HG03521 (cell line): ENCODE results near the gene DLD.
"Not testable (repeated sequence)": the region's sequence is repeated elsewhere in the genome, so short reads cannot be mapped to it uniquely, and the experiment has no call there.

Experiments used
- ATAC-seq: cut with Tn5 transposase; IDR thresholded peaks from one replicate; pipeline ENCODE4 v1.9.1; 2021; ENCODE audit warnings: mild to moderate bottlenecking, moderate library complexity; ENCODE audit not compliant: unreplicated experiment

DLD gene, protein sequence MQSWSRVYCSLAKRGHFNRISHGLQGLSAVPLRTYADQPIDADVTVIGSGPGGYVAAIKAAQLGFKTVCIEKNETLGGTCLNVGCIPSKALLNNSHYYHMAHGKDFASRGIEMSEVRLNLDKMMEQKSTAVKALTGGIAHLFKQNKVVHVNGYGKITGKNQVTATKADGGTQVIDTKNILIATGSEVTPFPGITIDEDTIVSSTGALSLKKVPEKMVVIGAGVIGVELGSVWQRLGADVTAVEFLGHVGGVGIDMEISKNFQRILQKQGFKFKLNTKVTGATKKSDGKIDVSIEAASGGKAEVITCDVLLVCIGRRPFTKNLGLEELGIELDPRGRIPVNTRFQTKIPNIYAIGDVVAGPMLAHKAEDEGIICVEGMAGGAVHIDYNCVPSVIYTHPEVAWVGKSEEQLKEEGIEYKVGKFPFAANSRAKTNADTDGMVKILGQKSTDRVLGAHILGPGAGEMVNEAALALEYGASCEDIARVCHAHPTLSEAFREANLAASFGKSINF

DNA sequence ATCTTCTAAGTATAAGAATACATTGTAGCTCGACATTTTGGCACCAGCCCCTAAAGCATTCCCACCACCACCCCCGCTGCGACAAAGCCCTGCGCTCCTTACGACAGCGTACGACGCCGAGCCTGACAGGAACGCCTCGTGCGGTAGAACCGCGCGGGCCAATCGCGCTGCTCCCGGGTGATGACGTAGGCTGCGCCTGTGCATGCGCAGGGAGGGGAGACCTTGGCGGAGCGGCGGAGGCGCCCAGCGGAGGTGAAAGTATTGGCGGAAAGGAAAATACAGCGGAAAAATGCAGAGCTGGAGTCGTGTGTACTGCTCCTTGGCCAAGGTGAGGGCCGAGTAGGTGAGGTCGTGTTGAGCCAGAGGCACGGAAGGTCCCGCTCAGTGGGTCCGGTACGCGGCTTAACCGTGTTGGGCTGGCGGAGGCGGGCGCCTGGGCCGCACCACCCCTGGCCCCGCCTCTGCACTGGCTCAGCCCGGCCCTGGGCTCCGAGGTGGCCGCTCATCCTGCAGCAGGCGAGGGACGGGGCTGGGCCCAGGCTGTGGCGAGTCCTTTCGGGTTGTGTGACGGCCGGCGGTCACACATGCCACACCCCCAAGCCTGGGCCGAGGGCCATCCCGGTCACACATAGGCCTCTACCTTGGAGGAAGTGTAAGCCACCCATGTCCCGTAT lies at the start of gene DLD:
Gene DLD (plus strand): TSS at position 222 of the 674 bp plus-strand sequence. CDS start 68 bp downstream, at position 290.
- ATAC-seq: peak; percentile 98

DNA sequence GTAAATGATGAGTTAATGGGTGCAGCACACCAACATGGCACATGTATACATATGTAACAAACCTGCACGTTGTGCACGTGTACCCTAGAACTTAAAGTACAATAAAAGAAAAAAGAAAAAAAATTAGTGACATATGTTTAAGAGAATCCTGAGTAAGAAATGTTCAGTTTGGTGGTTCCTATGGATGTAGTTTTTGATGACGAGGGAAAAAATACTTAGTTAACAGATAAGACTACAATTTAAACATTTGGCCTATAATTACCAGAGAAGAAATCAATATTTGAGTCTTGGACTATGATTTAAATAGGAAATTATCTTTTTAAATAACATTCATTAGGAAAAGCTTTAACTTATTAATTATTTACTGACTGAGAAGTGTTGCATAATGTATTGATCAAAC lies 48.8 kb upstream of the DLD start:
- ATAC-seq: no peak

DNA sequence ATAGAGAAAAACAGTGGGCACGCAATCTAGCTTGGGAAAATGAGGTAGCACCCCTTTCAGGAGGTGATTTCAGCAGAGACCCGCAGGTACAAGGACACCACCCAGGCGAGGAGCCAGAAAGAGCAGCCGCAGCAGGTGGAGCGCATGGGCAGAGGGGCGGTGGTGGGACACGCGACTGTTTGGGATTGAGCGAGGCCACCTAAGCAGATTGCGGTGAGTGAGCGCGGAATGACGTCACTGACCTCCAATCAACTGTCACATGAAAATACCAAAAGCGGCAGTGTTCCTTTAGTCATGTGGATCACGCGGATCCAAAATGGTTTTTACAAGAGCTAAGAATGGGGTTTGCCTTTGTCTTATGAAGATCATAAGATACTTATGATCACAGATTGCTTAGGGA lies 47.8 kb upstream of the DLD start:
- ATAC-seq: no peak

DNA sequence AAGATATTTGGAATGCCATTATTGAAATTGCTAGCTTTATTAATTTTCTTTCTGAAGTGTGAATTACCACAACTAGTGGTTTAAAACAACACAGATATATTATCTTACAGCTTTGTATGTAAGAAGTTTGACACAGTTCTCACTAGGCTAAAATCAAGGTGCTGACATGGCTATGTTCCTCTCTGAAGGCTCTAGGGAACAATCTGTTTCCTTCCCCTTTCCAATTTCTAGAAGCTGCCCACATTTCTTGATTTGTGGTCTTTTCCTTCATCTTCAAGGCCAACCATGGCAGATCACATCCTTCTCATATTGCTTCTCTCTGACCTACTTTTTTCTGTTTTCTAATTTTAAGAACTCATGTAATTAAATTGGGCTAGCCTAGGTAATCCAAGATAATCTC lies 44.7 kb upstream of the DLD start:
- no peak for ATAC-seq

DNA sequence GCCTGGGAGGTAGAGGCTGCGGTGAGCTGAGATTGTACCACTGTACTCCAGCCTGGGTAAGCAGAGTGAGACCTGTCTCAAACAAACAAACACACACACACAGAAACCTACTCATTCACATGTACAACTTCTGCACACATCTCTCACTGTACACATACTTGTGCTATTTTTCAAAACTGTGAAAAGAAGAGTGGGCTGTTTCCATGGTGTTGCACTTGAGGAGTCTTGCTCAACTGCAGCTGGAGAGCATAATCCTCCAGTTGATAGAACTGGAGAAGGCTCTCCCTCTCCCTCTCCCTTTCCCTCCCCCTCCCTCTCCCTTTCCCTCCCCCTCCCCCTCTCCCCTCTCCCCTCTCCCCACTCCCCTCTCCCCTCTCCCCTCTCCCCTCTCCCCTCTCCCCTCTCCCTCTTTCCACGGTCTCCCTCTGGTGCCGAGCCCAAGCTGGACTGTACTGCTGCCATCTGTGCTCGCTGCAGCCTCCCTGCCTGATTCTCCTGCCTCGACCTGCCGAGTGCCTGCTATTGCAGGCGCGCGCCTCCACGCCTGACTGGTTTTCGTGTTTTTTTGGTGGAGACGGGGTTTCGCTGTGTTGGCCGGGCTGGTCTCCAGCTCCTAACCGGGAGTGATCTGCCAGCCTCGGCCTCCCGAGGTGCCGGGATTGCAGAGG lies 43.7 kb upstream of the DLD start:
- no peak for ATAC-seq

DNA sequence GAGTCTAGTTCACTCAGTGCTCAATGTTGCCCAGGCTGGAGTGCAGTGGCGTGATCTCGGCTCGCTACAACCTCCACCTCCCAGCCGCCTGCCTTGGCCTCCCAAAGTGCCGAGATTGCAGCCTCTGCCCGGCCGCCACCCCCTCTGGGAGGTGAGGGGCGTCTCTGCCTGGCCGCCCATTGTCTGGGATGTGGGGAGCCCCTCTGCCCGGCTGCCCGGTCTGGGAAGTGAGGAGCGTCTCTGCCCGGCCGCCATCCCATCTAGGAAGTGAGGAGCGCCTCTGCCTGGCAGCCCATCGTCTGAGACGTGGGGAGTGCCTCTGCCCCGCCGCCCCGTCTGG lies 43.2 kb upstream of the DLD start:
- ATAC-seq: not testable (repeated sequence)

DNA sequence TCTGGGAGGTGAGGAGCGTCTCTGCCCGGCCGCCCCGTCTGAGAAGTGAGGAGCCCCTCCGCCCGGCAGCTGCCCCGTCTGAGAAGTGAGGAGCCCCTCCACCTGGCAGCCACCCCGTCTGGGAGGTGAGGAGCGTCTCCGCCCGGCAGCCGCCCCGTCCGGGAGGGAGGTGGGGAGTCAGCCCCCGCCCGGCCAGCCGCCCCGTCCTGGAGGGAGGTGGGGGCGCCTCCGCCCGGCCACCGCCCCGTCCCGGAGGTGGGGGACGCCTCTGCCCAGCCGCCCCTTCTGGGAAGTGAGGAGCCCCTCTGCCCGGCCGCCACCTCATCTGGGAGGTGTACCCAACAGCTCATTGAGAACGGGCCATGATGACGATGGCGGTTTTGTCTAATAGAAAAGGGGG lies 42.8 kb upstream of the DLD start:
- ATAC-seq: not testable (repeated sequence)

DNA sequence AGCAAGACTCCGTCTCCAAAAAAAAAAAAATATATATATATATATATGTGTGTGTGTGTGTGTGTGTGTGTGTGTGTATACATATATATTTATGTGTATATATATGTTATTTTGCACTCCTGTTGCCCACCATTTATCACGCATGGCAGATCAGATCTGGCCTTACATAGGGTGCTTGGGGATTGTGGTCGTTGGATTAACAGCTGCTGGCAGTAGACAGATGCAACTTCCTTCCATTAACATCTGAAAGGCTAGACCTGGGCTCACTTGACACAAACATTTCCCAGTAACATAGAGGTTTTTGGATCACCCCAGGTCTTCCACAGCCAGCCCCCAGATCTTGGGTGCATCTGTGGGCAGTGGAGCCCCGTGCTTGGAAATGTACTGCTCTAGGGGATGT lies 40.8 kb upstream of the DLD start:
- ATAC-seq: no peak

DNA sequence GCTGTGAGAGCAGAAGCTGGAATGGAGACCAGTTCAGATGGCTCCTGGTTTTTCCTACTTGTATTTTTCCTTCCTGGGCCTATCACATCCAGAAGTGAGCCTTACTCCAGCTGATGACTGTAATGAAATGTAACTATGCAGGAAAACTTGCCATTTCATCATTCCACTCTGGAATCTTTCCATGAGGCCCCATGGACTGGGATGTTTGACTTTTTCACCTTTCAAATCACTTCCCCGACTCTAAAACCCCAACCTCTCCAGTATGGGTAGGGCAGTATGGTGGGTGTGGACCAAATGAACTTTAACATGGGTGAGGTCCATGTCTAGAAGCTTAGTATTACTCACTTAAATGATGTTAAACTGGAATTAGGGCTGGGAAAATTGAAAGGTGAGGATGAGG lies 40.3 kb upstream of the DLD start:
- no peak for ATAC-seq

DNA sequence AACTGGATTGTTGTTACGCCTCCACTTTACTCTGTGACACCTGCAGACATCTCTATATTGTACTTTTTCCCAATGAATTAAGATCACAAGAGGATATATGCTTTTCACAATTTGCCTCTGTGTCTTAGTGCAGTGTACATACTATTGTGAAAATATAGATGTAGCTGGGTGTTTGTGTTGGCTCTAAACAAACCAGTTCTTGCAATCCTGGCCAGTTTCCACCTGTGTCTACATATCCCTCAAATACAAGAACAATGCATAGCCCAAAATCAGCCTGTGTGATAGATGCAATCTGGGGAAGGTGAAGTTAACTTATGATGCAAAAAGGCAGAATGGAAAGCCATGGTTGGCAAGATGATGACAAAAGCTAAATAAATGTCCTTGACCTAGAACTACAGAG lies 36.5 kb upstream of the DLD start:
- ATAC-seq: no peak

DNA sequence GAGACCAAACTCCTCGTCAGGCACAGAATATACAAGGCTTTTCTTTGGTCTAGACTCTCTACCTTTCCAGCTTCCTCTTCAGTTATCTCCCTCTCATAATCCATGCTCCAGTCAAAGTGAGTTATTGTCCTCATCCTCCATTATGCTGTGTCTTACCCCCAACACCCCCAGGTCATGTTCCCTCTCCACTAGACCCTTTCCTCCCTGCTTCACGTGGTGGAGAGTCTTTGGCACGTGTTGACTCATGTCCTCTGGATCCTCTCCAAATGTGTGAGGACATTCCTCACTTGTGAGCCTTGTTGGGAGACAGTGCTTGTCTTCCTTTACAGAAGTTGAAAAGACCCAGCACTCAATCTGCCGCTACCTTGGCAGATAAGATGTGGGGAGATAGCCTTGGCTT lies 36.0 kb upstream of the DLD start:
- no peak for ATAC-seq

DNA sequence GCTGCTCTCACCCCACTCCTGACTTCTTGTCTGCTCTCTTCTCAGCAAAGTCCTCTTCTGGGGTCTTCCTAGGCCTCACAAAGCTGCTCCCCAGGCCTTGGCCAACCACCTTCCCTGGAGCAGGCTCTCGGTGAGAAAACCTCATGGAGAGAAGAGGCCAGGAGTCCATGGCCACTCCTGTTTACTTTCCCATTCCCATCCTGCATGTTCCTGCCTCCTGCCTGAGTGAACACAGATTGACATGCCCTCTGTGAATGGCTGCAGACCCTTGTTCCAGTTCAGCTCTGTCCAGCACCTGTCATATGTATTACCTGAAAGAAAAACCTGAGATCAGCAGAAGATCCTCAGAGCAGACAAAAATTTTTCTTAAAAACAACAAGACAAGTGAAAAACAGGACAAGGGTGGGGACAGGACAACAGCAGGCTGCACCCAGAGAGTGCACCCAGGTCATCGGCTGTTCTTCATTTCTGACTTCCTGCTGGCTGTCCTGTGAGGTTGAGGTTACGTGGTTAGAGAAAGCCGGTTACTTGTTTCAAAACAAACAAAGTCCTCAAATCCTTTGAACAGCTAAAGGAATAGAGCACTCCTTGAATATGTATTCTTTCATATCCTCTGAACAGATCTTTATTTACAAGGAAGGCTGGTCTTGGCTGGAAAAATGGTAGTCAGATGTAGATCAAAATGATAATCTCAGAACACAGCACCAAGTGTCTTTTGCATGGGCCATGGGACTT lies 34.0 kb upstream of the DLD start:
- ATAC-seq: no peak

DNA sequence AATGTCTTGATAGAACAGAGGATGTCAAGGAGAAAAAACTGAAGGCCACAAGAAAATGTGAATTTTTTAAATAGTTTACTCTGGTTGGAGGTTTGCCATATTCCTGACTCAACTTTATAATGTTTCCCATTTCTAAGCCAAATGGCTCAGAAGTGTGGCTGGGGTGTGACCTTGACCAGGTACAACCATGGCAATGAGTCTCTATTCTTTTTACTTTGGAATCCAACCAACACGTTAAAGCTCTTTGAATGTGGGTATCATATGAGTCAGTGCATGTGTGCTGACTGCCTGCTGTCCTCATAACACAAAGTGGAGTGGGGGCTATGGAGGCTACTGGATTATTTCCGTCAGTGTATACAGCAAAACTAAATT lies 33.5 kb upstream of the DLD start:
- no peak for ATAC-seq

DNA sequence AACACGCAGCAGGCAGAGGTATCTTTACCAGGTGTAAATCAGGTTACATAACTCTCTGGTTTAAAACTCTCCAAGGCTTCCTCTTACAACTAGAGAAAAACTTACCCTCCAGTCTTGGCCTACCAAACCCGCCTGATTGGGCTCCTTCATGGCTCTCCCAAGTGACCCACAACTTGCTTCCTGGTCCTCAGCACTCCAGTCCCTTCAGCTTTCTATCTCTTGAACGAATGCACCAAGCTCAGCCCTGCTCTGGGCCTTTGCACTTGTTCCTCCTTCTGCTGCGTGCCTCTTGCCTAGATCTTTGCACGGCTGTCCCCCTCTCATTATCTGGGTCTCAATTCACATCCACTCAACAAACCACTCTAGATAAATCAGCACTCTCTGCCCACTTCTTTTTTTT lies 32.7 kb upstream of the DLD start:
- no peak for ATAC-seq

DNA sequence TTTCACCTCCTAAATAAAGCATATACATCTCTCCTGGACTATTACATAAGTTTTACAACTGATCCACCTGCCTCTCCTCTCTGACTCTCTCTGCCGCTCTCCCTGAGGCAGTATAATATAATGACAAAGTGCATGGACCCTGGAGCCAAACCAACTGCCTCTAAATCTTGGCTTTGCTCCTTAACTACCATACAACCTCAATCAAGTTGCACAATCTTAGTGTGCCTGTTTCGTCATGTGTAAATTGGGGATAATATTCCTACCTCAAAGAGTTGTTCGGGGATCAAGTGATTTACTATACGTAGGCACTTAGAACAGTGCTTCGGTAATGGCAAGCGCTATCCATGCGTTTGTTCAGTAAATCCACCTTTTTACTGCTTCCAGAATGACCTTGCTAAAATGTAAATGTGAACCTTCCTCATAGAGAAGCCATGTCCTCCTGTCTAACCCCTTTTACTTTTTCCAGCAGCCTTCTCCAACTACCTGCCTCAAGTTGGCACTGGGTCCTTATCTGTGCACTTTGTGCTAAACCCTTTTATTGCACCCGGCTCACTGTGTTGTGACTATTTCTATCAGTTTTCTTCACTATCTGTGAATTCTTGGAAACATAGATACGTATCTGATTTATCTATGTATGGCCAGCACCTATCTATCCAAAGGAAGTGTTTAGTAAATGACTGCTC lies 30.6 kb upstream of the DLD start:
- ATAC-seq: no peak

DNA sequence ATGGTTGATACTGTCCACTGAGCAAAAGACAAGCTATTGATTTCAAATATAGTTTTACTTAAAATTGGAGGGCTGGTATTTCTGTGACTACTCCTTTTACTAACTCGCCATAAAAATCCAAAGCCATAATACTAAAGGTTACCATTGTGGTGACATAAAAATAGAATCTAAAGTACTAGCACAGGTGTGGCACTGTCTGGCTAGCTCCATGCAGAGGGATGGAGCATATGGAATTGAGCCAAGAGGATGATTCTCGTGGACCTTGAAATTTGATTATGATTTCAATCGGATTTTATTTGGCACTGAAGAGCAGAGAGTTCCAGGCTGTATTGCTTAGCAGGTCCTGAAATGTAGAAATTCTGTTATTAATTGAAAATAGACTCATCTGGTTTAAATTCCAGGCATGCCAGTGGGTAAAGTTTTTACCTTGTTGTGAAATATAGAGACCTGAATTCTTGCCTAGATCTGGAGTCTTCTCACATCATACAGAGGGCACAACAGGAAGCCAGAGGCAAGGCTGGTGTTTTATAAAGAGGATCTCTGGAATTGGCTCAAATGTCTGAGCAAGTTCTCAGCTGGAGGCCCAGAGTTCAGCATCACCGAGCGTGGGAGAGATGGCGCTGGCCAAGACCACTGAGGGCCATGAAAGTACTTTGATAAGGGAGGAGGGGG lies 29.9 kb upstream of the DLD start:
- no peak for ATAC-seq

DNA sequence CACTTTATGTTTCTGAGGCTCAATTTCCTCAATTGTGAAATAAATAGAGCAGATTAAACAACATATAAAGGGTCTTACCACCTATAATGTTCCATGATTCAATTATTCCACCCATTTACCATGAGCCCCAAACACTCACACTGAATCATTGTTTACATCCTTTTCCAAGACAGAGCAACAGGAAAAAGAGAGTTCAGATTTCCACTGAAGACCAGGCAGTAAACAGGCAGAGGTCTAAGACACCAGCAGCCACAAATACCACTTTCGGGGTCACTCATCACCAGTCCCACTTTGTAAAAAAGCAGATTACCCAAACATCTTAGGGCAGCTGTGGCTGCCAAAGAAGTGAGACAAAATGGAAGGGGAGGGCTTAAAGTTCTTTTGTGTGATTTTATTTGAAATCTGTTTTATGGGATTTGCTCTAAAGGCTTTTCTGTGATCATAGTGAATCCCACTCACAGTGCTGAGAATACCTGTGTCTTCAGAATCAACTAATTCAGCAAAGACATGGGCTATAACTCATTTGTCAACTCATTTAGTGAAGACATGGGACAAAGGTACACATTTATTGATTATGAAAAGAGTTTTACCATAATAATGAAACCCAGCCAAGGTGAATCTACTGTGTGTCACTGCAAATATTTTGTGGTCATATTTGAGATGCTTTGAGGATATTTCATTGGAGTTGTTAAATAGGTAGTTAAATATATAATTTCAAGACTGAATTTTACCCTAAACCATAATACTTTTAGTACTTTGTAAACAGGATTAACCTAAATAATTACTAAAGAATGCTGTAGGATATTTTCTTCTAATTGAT lies 24.8 kb upstream of the DLD start:
- no peak for ATAC-seq

DNA sequence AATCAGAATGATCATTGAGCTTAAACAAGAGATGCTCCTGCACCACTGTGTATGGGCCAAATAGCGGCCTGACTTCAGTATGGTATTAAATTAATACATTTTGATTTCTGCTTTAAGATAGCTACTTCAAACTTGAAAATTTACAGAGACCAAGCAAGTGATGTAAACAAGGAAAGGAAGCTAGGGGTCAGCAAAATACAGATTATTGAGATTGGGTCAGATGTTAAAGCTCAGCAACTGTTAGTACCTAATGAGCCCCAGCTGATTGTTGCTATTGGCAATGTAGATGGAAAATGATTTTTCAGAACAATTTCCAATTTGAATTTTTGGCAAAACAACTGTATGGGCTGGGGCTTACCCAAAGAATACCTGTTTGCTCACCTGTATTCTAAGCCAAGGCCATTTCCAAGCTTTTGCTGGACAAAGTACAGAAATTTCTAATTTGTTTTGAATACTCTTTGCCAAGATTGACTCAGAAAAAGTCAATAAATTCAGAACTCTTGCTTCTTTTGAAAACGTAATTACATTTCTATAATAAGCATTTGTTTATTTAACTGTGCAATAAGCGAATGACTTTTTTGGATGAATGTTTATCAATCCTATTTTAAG lies 23.0 kb upstream of the DLD start:
- ATAC-seq: no peak

DNA sequence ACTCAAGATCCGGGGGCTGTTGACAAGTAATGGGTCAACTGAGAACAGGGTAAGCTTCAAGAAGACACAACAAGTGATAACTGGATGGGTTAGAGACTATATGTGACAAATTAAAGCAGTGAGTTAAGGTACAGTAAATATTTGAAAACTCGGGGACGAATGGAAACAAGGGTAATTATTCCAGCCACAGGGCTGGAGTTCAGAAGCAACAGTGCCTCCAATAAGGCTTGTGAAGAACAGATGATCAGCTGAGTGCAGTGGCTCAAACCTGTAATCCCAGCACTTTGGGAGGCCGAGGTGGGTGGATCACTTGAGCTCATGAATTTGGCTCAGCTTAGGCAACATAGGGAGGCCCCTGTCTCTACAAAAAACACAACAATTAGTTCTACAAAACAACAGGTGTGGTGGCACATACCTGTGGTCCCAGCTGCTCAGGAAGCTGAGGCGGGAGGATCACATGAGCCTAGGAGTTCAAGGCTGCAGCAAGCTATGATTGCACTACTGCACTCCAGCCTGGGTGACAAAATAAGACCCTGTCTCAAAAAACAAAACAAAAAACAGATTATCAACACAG lies 20.5 kb upstream of the DLD start:
- no peak for ATAC-seq
